ENCODE measurements around the gene EIF4E2. TPM values are rescaled to one million over a fixed set of nuclear protein-coding genes. Genes with fewer than 3 reads are reported as not detected.

The EIF4E2 gene
- total and polyA plus RNA-seq, 4 donors = 43.7 to 77.7 (median 65.9) TPM

- TF ChIP-seq CTCF (IDR thresholded peaks at IDR 0.05; ENCODE audit: control extremely low read depth, extremely low read depth) = no peak
- H3K36me3 ChIP-seq (ENCODE audit: control insufficient read depth in 4 of 4, insufficient read depth in 4 of 4, low read length in 4 of 4) = peaks cover 10 to 25% (median 18%) of the 10 kb centered on the region in 4 donors
- WGBS, 2 donors = 90 to 100% methylated on average over 2 of the region's 2 CpGs
Observed at GRCh38 chr2:232577841-232578240, 27.4 kb downstream of the EIF4E2 start.

GRCh38 chr2:232578626-232579025 is 28.1 kb downstream of the EIF4E2 start:
- DNase-seq (no peak), ATAC-seq (ENCODE audit: insufficient read depth, low FRiP score) (no peak)
- TF ChIP-seq CTCF (IDR thresholded peaks at IDR 0.05; ENCODE audit: control extremely low read depth, extremely low read depth) = no peak
- WGBS, 2 donors = 90 to 91% methylated on average over 2 of the region's 2 CpGs
- no peak overlapping the region for H3K27ac ChIP-seq (ENCODE audit: low read depth in 1 of 2, low read length in 1 of 2)
- no peak overlapping the region for H3K4me3 ChIP-seq
- H3K4me1 ChIP-seq (ENCODE audit: control insufficient read depth in 5 of 5, insufficient read depth in 5 of 5, low read length in 5 of 5) = peaks cover 0 to 20% (median 0%) of the 10 kb centered on the region in 5 donors
- peaks cover 11 to 22% (median 19%) of the 10 kb centered on the region in 4 donors for H3K36me3 ChIP-seq (ENCODE audit: control insufficient read depth in 4 of 4, insufficient read depth in 4 of 4, low read length in 4 of 4)
- H3K27me3 ChIP-seq (ENCODE audit: control insufficient read depth in 3 of 3, insufficient read depth in 3 of 3, low read length in 2 of 3) = no peaks in the 10 kb centered on the region
- H3K9ac ChIP-seq (ENCODE audit: insufficient read depth in 1 of 2, low read length in 2 of 2) = no peak overlapping the region
- no peaks in the 10 kb centered on the region for H3K9me3 ChIP-seq (ENCODE audit: control insufficient read depth in 4 of 4, insufficient read depth in 3 of 4, low read length in 3 of 4)

More at GRCh38 chr2:232577841-232578240, 27.4 kb downstream of the EIF4E2 start:
- no peak overlapping the region for H3K9ac ChIP-seq (ENCODE audit: insufficient read depth in 1 of 2, low read length in 2 of 2)
- H3K4me3 ChIP-seq = no peak overlapping the region
- H3K9me3 ChIP-seq (ENCODE audit: control insufficient read depth in 4 of 4, insufficient read depth in 3 of 4, low read length in 3 of 4) = no peaks in the 10 kb centered on the region
- DNase-seq (no peak), ATAC-seq (ENCODE audit: insufficient read depth, low FRiP score) (no peak)
- H3K27me3 ChIP-seq (ENCODE audit: control insufficient read depth in 3 of 3, insufficient read depth in 3 of 3, low read length in 2 of 3) = no peaks in the 10 kb centered on the region
- no peak overlapping the region for H3K27ac ChIP-seq (ENCODE audit: low read depth in 1 of 2, low read length in 1 of 2)
- H3K4me1 ChIP-seq (ENCODE audit: control insufficient read depth in 5 of 5, insufficient read depth in 5 of 5, low read length in 5 of 5) = peaks cover 0 to 25% (median 0%) of the 10 kb centered on the region in 5 donors

- Histone ChIP-seq H3K9ac (ENCODE audit: insufficient read depth in 1 of 2, low read length in 2 of 2) (no peak overlapping the region), H3K4me3 (no peak overlapping the region), H3K27me3 (ENCODE audit: control insufficient read depth in 3 of 3, insufficient read depth in 3 of 3, low read length in 2 of 3) (no peaks in the 10 kb centered on the region), H3K4me1 (ENCODE audit: control insufficient read depth in 5 of 5, insufficient read depth in 5 of 5, low read length in 5 of 5) (peaks cover 0 to 14% (median 0%) of the 10 kb centered on the region in 5 donors), H3K27ac (ENCODE audit: low read depth in 1 of 2, low read length in 1 of 2) (no peak overlapping the region), H3K9me3 (ENCODE audit: control insufficient read depth in 4 of 4, insufficient read depth in 3 of 4, low read length in 3 of 4) (no peaks in the 10 kb centered on the region), H3K36me3 (ENCODE audit: control insufficient read depth in 4 of 4, insufficient read depth in 4 of 4, low read length in 4 of 4) (peaks cover 4 to 20% (median 16%) of the 10 kb centered on the region in 4 donors)
- TF ChIP-seq CTCF (IDR thresholded peaks at IDR 0.05; ENCODE audit: control extremely low read depth, extremely low read depth) = no peak
- DNase-seq = no peak
- ATAC-seq (ENCODE audit: insufficient read depth, low FRiP score) = no peak
- 72 to 78% methylated on average over 6 of the region's 6 CpGs for WGBS, 2 donors
Observed at GRCh38 chr2:232580648-232580981, 30.1 kb downstream of the EIF4E2 start.

- no peak for ATAC-seq (ENCODE audit: insufficient read depth, low FRiP score)
- Histone ChIP-seq H3K36me3 (ENCODE audit: control insufficient read depth in 4 of 4, insufficient read depth in 4 of 4, low read length in 4 of 4) (peaks cover 4 to 20% (median 15%) of the 10 kb centered on the region in 4 donors), H3K27me3 (ENCODE audit: control insufficient read depth in 3 of 3, insufficient read depth in 3 of 3, low read length in 2 of 3) (no peaks in the 10 kb centered on the region), H3K4me3 (no peak overlapping the region), H3K9ac (ENCODE audit: insufficient read depth in 1 of 2, low read length in 2 of 2) (no peak overlapping the region), H3K9me3 (ENCODE audit: control insufficient read depth in 4 of 4, insufficient read depth in 3 of 4, low read length in 3 of 4) (no peaks in the 10 kb centered on the region), H3K4me1 (ENCODE audit: control insufficient read depth in 5 of 5, insufficient read depth in 5 of 5, low read length in 5 of 5) (peaks cover 0 to 14% (median 0%) of the 10 kb centered on the region in 5 donors), H3K27ac (ENCODE audit: low read depth in 1 of 2, low read length in 1 of 2) (no peak overlapping the region)
- DNase-seq = no peak
- TF ChIP-seq CTCF (IDR thresholded peaks at IDR 0.05; ENCODE audit: control extremely low read depth, extremely low read depth) = no peak
Observed at GRCh38 chr2:232581725-232582124, 31.2 kb downstream of the EIF4E2 start.
